Activated T-helper 1 cell treated with Interleukin-2 at 50 U/mL for 16 hours (primary cell): ENCODE measurements around the gene GDPD2.

Experiments used
- DNase-seq: peaks from one replicate; pipeline ENCODE4 v3.0.0-alpha.2; 2020; ENCODE audit warnings: low read depth

Gene GDPD2

DNA sequence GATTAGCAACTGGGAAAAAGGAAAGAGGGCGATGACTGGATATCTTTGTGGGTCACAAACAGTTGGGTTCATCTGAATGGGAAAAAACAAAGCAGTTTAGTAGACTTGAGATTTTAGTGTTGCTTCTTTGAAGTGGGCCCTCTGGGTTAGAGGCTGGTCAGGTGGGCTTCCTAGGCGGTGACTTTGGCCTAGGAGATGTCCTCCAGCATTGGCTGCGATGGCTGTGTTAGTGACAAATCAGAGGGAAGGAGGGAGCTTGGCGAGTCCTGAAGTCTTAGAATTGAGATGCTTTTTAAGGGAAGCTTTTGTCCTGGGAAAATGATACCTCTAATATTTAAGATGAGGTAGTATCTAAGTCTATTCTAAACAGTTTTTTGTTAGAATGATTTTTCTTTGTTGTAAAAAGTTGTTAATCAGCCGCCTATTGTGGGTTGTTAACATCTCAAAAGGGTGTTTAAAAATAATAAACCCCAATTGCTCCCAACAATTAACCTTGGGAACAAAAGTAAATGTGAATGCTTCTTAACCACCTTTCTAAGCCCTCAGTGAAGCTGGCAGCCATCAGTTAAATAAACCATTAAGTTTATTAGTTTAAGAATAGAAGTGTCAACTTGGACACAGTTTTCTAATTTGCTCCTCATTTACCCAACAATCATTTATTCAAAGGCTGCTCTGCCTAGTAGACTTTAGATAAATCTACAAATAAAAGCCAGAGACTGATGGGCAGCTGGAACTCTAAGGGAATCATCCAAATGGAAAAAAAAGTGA lies 53.2 kb downstream of the GDPD2 start:
- no peak for DNase-seq

DNA sequence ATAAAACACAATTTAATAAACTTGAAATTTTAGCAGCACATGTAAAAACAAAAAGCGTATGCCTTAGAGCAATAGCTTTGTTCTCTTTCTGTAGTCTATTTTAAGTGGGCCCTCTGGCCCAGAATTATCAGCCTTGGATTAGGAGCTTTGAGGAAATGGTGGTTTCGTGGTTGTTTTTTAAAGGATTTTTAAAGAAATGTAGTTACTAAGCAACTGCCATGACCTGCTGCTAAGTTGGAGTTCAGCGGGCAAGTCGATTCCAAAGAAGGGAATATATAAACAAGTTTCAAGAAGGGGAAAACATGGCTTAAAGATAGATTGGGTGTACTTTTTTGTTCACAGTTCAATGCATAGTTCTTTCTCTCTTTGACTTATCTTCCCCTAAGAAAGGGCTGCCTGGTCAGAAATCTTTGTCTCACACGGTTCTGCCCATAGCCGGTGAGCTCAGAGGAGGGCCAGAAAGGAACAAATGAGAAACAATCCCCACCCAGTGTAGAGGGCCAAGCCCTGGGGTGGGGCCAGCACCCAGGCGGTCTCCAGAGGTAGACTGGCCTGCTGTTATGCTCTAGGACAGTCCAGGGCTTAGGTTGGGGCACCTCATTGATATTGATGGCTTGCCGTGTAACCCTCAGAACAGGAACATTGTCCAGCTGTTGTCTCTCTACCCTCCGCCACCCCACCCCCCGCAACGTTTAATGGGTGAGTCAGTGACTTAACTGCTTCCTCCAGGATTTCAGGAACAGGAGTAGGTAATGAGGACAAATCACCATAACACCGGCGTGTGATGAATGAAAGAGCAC lies 54.0 kb downstream of the GDPD2 start:
- no peak for DNase-seq

DNA sequence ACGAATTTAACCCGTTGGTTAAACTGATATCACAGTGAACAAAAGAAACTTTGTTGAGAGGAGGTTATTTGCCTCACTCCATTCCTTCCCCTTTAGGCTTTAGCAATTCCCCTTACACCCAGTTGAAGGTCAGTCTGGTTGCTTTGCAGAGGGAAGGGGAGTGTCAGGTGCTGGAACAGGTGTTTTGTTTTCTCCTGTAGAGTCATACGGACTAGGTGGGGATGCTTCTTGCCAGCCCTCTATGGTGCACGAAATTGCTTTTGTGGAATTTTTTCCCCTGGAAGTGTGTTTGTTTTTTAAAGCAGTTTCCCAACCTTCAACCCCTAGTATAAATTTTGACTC lies 54.6 kb downstream of the GDPD2 start:
- no peak for DNase-seq

DNA sequence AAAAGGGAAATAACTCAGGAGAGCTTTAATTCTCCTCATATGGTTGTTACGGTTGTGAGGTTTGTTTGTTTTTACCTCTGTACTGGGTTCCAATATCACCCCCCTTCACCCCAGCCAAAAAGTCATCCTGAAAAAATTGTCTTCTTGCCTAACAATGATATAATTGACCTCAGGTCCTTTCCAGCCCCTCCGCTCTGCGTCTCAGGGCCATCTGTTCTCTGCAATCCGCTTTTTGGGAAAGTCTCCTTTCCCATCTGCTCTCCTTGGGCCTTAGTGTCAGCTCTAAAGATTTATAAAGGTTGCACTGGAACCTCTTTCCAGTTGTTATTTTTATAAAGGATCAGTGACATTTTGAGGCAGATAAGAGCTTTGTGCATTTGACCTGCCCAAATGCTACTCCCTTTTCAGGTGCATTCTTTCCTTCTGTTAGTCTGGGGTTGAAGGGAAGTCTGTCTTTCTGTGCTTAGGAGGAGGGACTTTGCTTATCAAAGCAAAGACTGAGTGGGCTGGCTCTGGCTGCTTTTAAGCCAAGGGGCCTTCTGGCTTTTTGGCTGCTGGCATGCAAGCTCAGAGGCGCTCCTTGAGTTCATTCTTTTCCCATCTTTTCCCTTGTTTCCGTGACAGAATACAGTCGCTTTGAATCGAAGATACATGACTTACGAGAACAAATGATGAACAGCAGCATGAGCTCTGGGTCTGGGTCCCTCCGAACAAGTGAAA lies 55.6 kb downstream of the GDPD2 start:
- no peak for DNase-seq

DNA sequence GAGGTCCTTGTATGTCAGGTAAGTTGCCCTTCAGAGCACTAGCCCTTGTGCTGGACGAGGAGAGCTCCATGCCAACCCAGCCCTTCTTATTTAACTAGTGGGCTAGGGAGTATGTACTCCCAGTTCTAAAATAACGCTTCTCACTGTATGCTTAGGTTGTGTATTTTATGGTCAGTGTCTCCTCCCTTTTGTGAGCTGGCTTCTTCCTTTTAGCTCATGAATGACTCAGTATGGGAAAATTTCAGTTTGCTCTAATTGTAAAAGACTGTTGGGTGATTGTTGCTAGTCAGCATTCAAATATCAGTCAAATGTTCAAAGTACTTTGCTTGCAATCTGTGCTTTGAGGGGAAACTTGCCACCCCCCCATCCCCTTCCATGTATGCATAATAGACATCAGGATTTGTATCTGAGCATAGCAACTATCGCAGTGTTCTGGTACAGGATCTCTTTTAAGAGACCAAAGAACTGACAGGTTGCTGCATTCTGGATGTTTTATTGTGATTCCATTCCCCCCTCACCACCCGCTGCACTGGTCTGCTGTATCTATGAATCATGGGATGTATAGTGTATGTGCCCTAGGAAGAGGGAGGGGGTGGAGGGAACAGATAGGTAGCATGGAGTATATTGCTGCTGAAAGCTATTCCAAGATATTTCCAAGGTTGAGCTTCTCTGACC lies 56.3 kb downstream of the GDPD2 start:
- no peak for DNase-seq

DNA sequence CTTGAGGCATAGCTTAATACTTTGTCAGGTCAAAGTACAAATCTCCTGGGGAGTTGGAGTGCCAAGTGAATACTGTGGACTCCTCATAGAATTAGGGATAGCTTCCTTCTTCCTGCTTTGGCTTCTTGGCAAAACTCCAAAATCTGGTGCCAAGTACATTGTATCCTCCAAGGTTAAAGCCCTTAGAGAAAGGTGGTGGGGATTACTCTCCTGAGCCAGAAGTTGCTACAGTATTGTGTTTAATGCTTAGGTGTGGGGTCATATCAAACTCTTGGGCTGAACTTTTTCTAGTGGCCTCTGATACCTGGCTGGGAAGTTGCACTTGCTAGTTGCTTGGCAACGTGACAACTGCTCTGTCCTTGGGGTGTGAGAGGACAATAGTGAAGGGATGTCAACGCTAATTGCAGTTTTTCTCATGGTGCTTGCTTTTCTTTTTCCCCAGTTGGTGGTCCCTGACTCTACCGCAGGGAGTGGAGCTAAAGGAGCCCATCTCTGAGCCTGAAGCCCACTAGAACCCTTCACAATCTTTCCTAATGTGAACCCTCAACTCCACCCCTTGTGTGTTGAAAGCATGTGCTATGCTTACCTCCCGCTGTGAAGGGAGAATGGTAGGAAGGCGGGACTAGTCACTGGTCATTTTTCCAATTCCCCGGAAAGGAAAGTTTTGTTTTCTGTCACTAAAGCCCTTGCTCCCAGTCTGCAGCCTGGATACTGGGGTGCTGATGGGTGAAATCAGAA lies 57.0 kb downstream of the GDPD2 start:
- no peak for DNase-seq

DNA sequence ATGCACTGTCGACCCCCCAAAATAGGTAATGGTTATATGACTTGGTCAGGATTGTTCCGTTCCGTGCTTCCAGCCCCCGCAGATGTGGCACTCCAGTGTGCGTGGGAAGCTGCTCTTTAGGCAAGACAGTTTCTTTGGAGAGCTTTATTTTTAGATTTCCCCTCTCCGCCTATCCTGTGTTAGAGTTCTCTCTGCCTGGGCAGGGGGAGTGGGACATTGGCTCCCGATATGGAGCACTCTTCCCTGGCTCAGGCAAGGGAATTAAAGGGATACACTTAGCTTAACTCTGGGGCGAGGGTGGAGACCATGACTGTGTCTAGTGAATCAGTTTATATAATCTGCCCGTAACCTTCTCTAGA lies 57.5 kb downstream of the GDPD2 start:
- no peak for DNase-seq

DNA sequence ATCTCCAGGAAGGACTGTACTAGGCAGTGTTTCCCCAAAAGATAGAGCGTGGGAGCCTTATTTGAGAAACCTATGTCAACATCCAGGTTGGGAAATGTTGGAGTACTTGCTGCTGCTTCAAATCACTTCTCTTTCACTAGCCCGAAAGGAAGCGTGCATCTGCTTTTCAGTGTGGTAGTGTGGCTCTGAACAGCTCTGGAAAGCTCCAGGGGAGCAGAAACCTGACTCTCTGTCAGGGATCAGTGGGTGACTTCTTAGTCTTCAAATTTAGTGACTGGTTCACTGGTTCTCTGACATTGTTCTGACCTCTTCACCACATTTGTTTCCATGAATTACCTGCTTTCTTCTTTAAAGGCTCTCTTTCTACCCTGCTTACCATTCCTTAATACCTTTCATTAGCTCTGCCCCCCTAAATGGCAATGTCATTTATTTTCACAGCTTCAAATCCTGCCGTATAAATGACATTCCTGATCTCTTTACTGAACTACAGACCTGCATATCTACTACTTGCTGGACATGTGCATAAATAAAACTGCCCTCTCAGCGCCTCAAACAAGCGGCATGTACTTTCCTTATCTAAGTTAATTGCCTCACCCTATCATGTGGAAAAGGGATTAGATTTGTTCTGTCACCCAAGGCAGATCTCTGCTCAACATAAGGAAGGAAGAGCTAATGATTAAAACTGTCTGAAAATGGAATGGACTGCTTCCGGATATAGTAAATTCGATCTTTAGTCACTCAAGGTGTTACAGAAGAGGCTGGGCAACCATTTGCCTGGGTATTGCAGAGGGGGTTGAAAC lies 58.6 kb downstream of the GDPD2 start:
- DNase-seq, result no peak

DNA sequence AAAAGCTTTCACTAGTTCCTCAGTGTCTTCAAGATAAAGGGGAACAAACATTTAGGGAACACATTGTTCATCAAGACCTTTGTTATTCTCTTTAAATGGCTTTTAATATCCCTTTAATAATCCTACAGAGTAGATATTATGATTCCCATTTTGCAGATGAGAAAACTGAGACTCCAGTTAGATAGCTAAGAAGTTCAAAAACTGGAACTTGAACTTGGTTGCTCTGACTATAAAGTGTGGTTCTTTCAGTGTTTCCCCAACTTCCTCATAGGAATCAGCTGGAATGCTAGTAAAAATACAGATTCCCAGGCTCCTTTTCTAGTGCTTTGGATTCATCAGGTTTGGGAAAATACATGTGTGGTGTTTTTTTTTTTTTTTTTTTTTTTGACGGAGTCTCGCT lies 59.2 kb downstream of the GDPD2 start:
- no peak for DNase-seq
